Testis (tissue), 3 donors: Measurements from ENCODE around the gene SMYD3. TPM values are rescaled to one million over a fixed set of nuclear protein-coding genes. Genes with fewer than 3 reads are reported as not detected.

ENCODE experiments used
- DNase-seq: peaks from one replicate; pipeline ENCODE4 v3.0.0-alpha.2; 2019
- H3K27ac ChIP-seq, 2 donors: fragments of 200-600 bp; sonication (generic); one replicate each; pipeline ENCODE4 v1.5.1; 2019
- H3K27me3 ChIP-seq: fragments of 200-600 bp; sonication (generic); one replicate; pipeline ENCODE4 v1.5.1; 2019
- H3K36me3 ChIP-seq: fragments of 200-600 bp; sonication (generic); one replicate; pipeline ENCODE4 v1.5.1; 2017; ENCODE audit warnings: low read depth; ENCODE audit errors: missing control alignments
- H3K4me1 ChIP-seq: fragments of 200-600 bp; sonication (generic); one replicate; pipeline ENCODE4 v1.5.1; 2019
- H3K4me3 ChIP-seq, 2 donors: fragments of 200-600 bp; sonication (generic); one replicate each; pipeline ENCODE4 v1.5.1; 2017 to 2019
- H3K9me3 ChIP-seq: fragments of 200-600 bp; sonication (generic); one replicate; pipeline ENCODE4 v1.5.1; 2017
- POLR2A ChIP-seq: fragments of 450-650 bp; IDR thresholded peaks from one replicate; pipeline ENCODE4 v1.6.1; 2017; ENCODE audit warnings: antibody characterized with exemption, mild to moderate bottlenecking, moderate library complexity
- WGBS, 2 donors: methylation state at CpG; one replicate each; pipeline ENCODE4 v1.1.5; 2018; 5-methylcytosine and 5-hydroxymethylcytosine counted together
- intact Hi-C: fragments of 100-400 bp; cut with DNase I; formaldehyde crosslinking; loops from one replicate; pipeline ENCODE4 v1.15.1; 2023; ENCODE audit warnings: low total_unique reads
- polyA plus RNA-seq: library from polyadenylated mRNA; stranded (reverse); fragments of 350-450 nt; fragmentation: Illumina TruSeq; extraction: RNeasy Lipid Tissue Mini Kit (QIAGEN cat#74804); gene quantifications from one replicate; pipeline ENCODE4 v1.2.3, GENCODE V29; 2014; ENCODE audit warnings: low read depth, low replicate concordance; ENCODE audit not compliant: insufficient read depth
- total RNA-seq, 2 donors: library from RNA; depleted of rRNA; stranded (reverse); fragments of >200 nt; gene quantifications; one replicate each; pipeline ENCODE4 v1.2.3, GENCODE V29; 2016
- TF ChIP-seq, protein P1 (sequence below), 3 experiments: fragments of 450-650 bp in 2 of 3; fragments of 200-600 bp in 1 of 3; sonication (generic) in 1 of 3; IDR thresholded peaks; one replicate each; pipeline ENCODE4 v1.5.1; 2016 to 2019; ENCODE audit warnings: antibody characterized with exemption in 3 of 3, mild to moderate bottlenecking in 2 of 3, moderate library complexity in 1 of 3

The SMYD3 gene
- total and polyA plus RNA-seq, 3 donors from 2014 or later, result 23.0 to 38.8 (median 38.7) TPM

DNA sequence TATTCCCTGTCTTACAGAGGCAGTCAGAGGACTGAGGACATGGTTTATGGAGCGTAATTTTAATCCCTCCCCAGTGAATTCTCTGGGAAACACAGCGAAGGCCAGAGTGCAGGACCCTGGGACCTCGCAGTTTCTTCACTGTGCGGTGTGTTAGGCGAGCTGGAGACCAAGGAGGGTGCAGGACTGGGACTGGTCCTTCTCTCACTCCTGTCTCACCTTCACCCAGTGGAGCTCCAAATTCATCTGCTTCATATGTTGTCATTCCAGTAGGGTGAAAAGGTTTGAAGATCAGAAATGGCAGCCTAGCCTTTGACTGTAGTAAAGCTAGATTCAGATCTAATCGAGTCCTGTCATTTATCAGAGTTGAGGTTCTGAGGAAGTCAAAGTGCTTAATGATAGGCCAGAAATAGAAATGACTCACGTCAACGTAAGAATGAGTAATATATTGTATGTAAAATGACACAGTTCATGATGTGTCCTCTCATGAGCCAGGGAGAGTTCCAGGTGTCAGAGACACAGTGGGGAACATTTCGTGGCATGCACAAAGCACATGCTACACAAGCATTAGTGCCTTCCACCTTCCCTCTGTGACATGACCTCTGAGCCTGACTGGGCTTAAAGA is 647.5 kb downstream of the SMYD3 start:
- WGBS, 2 donors, result 82 to 85% methylated on average over 9 of the region's 9 CpGs
- Histone ChIP-seq H3K36me3 (no peaks in the 10 kb centered on the region), H3K27me3 (no peaks in the 10 kb centered on the region), H3K9me3 (no peaks in the 10 kb centered on the region), H3K4me3 (no peak overlapping the region), H3K27ac (no peak overlapping the region), H3K4me1 (no peaks in the 10 kb centered on the region)
- intact Hi-C loops, result no loop called here
- no peak for DNase-seq
- TF ChIP-seq, protein P1, sequence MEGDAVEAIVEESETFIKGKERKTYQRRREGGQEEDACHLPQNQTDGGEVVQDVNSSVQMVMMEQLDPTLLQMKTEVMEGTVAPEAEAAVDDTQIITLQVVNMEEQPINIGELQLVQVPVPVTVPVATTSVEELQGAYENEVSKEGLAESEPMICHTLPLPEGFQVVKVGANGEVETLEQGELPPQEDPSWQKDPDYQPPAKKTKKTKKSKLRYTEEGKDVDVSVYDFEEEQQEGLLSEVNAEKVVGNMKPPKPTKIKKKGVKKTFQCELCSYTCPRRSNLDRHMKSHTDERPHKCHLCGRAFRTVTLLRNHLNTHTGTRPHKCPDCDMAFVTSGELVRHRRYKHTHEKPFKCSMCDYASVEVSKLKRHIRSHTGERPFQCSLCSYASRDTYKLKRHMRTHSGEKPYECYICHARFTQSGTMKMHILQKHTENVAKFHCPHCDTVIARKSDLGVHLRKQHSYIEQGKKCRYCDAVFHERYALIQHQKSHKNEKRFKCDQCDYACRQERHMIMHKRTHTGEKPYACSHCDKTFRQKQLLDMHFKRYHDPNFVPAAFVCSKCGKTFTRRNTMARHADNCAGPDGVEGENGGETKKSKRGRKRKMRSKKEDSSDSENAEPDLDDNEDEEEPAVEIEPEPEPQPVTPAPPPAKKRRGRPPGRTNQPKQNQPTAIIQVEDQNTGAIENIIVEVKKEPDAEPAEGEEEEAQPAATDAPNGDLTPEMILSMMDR (IDR thresholded peaks at IDR 0.05), result no peak
- no peak for TF ChIP-seq POLR2A

DNA sequence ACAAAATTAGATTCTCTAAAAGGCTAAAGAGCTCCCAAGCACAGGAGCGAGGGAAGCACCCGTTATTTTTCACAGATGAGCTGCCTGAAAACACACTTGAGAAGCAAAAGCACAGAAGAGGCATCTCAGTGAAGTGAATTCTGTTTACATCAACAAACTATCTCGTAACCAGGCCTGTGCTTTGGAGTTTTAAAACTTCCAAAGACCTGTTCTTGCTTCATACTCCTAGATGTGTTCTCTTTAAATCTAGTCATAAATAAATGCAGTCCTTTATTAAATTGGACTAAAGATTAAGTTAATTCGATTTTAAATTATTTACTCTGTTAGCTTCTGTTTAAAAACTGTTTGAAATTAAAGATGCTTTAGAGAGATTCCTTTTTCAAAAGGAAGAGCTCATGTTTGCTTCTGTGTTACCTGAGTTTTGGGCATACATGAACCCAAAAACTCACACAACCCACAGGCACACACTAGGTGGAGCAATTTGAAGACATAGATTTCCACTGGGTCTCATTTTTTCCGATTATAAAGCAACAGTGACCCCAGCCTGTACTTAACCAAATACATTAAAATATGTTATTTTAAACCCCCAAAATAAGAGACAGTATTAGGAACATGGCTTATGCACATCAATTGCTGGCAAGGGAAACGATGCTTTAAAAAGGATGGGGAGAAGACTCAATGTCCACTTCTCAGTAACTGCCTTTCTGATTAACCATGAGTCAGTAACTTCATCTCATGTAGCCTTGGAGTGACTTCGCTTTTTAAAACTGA is 648.2 kb downstream of the SMYD3 start:
- no peaks in the 10 kb centered on the region for H3K4me1 ChIP-seq
- no peak overlapping the region for H3K4me3 ChIP-seq
- intact Hi-C loops, result no loop called here
- H3K36me3 ChIP-seq, result no peaks in the 10 kb centered on the region
- no peaks in the 10 kb centered on the region for H3K27me3 ChIP-seq
- H3K9me3 ChIP-seq, result no peaks in the 10 kb centered on the region
- DNase-seq, result no peak
- 73 to 82% methylated on average over 7 of the region's 7 CpGs for WGBS, 2 donors
- H3K27ac ChIP-seq, result no peak overlapping the region
- no peak for TF ChIP-seq POLR2A
- TF ChIP-seq, protein P1 (IDR thresholded peaks at IDR 0.05), result no peak

DNA sequence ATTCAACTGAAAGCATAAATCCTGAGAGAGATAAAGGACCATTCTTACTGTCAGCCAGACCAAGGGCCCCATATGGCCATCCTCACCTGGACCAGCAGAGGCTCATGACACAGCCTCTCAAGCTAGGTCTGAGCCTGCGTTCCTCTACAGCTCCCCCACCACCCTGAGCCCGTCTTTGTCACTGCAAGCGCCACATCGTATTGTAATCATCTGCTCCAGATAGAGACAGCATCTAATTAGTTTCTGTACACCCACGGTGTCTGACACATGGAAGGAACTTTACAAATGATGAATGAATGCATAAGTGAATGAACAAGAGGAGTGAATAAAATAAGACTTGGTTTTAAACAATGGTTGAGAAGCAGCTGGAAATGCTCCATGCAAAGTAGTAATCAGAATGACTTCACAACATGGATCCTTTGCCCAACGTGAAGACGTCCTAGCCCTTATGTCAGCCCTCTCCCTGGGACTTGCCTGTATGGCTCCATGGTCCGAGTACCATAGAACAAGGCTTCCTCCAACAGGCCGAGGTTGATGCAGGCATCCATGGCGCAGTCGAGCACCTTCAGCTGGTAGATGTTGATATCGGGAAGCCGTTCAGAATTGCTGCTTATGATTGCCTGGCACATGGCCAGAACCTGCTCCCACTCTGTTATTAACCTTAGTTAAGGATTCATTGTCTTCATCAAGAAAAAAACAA is 648.9 kb downstream of the SMYD3 start:
- Histone ChIP-seq H3K9me3 (no peaks in the 10 kb centered on the region), H3K4me3 (no peak overlapping the region), H3K4me1 (no peaks in the 10 kb centered on the region), H3K36me3 (no peaks in the 10 kb centered on the region), H3K27ac (no peak overlapping the region), H3K27me3 (no peaks in the 10 kb centered on the region)
- no peak for TF ChIP-seq POLR2A
- TF ChIP-seq, protein P1 (IDR thresholded peaks at IDR 0.05), result no peak
- DNase-seq, result no peak
- intact Hi-C loops, result no loop called here
- WGBS, 2 donors, result 92% methylated on average over 13 of the region's 13 CpGs

DNA sequence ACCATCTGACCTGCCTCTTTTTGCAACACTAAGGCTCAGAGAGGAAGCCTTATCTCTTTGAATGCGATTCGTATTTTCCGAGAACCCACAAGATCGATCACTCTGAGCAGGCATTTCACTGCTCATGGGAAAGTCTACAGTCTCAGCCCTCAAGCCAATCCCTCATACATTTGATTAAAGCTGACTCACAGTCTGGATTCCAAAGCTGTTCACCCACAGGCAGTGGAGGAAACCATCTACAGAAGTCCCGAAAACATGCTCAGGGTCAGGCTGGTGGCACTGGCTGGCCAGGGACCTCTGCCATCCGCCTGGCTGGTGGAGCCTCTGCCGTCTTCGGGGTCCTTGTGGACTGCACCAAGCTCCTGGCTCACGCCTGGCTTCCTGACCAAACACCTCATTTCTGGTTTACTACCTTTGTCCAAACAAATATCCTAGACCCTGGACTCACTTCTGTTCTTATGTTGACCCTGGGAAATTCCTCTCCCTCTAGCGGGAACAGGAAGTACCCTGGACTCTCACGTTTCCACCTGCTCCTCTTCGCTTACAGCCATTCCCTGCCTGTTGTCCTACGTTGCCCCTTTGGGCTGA is 650.0 kb downstream of the SMYD3 start:
- Histone ChIP-seq H3K9me3 (no peaks in the 10 kb centered on the region), H3K4me1 (no peaks in the 10 kb centered on the region), H3K27me3 (no peaks in the 10 kb centered on the region), H3K4me3 (no peak overlapping the region), H3K36me3 (no peaks in the 10 kb centered on the region), H3K27ac (no peak overlapping the region)
- TF ChIP-seq, protein P1 (IDR thresholded peaks at IDR 0.05), result no peak
- no peak for TF ChIP-seq POLR2A
- intact Hi-C loops, result no loop called here
- no peak for DNase-seq
- WGBS, 2 donors, result 79 to 87% methylated on average over 12 to 13 of the region's 13 CpGs
